Osteoblast (primary cell): ENCODE data around the gene RIC8A. TPM values are rescaled to one million over a fixed set of nuclear protein-coding genes. Genes with fewer than 3 reads are reported as not detected.

Source experiments
- DNase-seq: peaks from one replicate; pipeline ENCODE4 v3.0.0; 2011; ENCODE audit warnings: low spot score, mixed read lengths; ENCODE audit not compliant: insufficient read length; ENCODE audit errors: missing footprints
- H2AFZ ChIP-seq: 2 replicates; pipeline ENCODE4 v1.6.0; 2011; ENCODE audit warnings: mild to moderate bottlenecking, low read length
- H3K27ac ChIP-seq: 2 replicates; pipeline ENCODE4 v1.5.1; 2011; ENCODE audit warnings: mild to moderate bottlenecking, low read depth, low read length, moderate library complexity
- H3K27me3 ChIP-seq: 2 replicates; pipeline ENCODE4 v1.6.0; 2012; ENCODE audit warnings: mild to moderate bottlenecking, control low read depth, inconsistent platforms, low read length, moderate library complexity; ENCODE audit not compliant: insufficient read depth
- H3K36me3 ChIP-seq: 2 replicates; pipeline ENCODE4 v1.5.1; 2011; ENCODE audit warnings: mild to moderate bottlenecking, low read length, control low read depth, moderate library complexity; ENCODE audit not compliant: insufficient read depth
- H3K4me1 ChIP-seq: 2 replicates; pipeline ENCODE4 v1.5.1; 2011; ENCODE audit warnings: mild to moderate bottlenecking, low read length, control low read depth, moderate library complexity; ENCODE audit not compliant: insufficient read depth
- H3K4me2 ChIP-seq: 2 replicates; pipeline ENCODE4 v1.6.0; 2011; ENCODE audit warnings: mild to moderate bottlenecking, low read length; ENCODE audit not compliant: insufficient read depth
- H3K4me3 ChIP-seq: fragments of 200-600 bp; sonication (generic); 3 replicates; pipeline ENCODE4 v1.5.1; 2012; ENCODE audit warnings: mild to moderate bottlenecking, low read length, inconsistent platforms; ENCODE audit not compliant: insufficient read depth
- H3K79me2 ChIP-seq: 2 replicates; pipeline ENCODE4 v1.6.0; 2012; ENCODE audit warnings: mild to moderate bottlenecking, low read length, control low read depth, inconsistent platforms; ENCODE audit not compliant: insufficient read depth
- H3K9me3 ChIP-seq: 2 replicates; pipeline ENCODE4 v1.5.1; 2011; ENCODE audit warnings: low read depth, low read length, control low read depth
- H4K20me1 ChIP-seq: 2 replicates; pipeline ENCODE4 v1.6.0; 2012; ENCODE audit warnings: mild to moderate bottlenecking, low read length, control low read depth; ENCODE audit not compliant: insufficient read depth
- total RNA-seq: library from RNA; depleted of rRNA; stranded (reverse); fragments of >200 nt; gene quantifications from 2 replicates; pipeline ENCODE4 v1.2.3, GENCODE V29; 2012
- TF ChIP-seq, protein P1 (sequence below): IDR thresholded peaks from 2 replicates; pipeline ENCODE4 v1.5.1; 2011; ENCODE audit warnings: mild to moderate bottlenecking, low read depth, low read length, moderate library complexity; ENCODE audit errors: extremely low read depth

RIC8A gene
- total RNA-seq, 1 donor = 134 TPM

DNA sequence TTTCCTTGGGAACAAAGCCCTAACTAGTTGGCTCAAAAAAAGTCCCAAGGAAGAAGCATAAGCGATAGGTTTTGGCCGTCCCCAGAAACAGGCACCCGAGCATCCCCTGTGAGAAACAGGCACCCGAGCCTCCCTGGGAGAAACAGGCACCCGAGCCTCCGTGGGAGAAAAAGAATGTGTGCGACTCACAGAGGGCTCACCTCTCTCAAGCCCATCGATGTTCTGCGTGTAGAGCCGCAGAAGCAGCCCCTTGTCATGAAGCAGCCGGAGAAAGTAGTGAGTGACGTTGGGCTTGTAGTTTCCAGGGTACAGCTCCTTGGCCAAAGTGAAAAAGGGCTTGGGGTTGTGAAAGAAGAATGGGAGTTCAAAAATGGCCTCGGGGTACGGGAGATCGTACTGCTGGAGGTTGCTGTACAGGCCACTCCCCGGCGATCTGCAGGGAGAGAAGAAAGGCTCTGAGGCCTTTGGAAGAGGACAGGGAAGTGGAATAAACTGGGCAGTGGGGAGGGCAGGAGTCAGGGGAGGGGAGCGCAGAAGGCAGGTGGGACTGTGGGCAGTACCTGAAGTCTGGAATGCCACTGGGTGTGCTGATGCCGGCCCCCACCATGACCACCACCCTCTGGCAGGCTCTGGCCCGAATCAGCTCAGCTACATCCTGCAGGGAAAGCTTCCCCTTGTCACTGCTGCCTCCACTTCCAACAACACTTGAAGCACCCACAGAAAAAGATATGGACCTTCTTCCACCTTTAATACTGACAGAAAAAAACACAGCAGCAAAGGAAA is 25.5 kb downstream of the RIC8A start:
- Histone ChIP-seq H3K27ac (no peak overlapping the region), H3K4me1 (peaks cover 16% of the 10 kb centered on the region), H3K4me3 (no peak overlapping the region), H3K4me2 (no peak overlapping the region), H3K36me3 (no peaks in the 10 kb centered on the region), H3K79me2 (peaks cover 20% of the 10 kb centered on the region), H3K27me3 (no peaks in the 10 kb centered on the region), H2AFZ (no peak overlapping the region), H4K20me1 (peaks cover 7% of the 10 kb centered on the region), H3K9me3 (no peaks in the 10 kb centered on the region)
- TF ChIP-seq, protein P1, sequence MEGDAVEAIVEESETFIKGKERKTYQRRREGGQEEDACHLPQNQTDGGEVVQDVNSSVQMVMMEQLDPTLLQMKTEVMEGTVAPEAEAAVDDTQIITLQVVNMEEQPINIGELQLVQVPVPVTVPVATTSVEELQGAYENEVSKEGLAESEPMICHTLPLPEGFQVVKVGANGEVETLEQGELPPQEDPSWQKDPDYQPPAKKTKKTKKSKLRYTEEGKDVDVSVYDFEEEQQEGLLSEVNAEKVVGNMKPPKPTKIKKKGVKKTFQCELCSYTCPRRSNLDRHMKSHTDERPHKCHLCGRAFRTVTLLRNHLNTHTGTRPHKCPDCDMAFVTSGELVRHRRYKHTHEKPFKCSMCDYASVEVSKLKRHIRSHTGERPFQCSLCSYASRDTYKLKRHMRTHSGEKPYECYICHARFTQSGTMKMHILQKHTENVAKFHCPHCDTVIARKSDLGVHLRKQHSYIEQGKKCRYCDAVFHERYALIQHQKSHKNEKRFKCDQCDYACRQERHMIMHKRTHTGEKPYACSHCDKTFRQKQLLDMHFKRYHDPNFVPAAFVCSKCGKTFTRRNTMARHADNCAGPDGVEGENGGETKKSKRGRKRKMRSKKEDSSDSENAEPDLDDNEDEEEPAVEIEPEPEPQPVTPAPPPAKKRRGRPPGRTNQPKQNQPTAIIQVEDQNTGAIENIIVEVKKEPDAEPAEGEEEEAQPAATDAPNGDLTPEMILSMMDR = no peak
- DNase-seq = no peak

DNA sequence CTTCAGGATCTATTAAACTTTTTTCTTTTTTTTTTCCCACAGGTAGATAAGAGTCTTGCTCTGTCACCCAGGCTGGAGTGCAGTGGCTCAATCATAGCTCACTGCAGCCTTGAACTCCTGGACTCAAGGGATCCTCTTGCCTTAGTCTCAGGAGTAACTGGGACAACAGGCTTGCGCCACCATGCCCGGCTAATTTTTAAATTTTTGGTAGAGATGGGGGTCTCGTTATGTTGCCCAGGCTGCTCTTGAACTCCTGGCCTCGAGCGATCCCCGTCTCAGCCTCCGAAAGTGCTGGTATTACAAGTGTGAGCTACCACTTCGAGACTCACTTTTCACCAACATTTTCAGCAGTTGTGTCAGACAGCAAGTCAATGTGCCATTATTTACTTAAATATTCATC is 27.7 kb downstream of the RIC8A start:
- Histone ChIP-seq H3K4me1 (peaks cover 19% of the 10 kb centered on the region), H2AFZ (no peak overlapping the region), H4K20me1 (peaks cover 16% of the 10 kb centered on the region), H3K9me3 (no peaks in the 10 kb centered on the region), H3K4me2 (peak overlapping the region; percentile 96), H3K4me3 (peak overlapping the region; percentile 91), H3K27ac (peak overlapping the region; percentile 66), H3K27me3 (no peaks in the 10 kb centered on the region), H3K36me3 (peaks cover 7% of the 10 kb centered on the region), H3K79me2 (peaks cover 41% of the 10 kb centered on the region)
- TF ChIP-seq, protein P1 = no peak
- DNase-seq = no peak

DNA sequence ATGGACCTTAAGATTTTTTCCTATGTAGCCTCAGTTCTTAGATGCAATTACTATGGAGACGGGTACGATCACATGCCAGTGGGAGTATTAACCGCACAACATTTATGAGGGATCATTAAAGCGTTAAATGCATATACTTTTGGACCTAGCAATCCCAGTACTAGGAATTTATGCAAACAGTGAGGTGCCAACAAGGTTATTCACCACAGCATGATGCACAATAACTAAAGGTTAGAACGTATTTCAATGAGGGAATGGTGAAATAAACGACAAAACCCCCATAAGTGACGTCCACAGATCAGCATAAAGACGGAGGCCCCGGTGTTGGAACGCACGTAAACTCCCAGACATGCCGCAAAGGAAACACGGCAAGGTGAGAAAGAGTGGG is 28.1 kb downstream of the RIC8A start:
- H3K4me1 ChIP-seq = peaks cover 19% of the 10 kb centered on the region
- peaks cover 45% of the 10 kb centered on the region for H3K79me2 ChIP-seq
- DNase-seq = no peak
- H3K9me3 ChIP-seq = no peaks in the 10 kb centered on the region
- peak overlapping the region; percentile 91 for H3K4me3 ChIP-seq
- peak overlapping the region; percentile 96 for H3K4me2 ChIP-seq
- H3K27ac ChIP-seq = peak overlapping the region; percentile 66
- H3K27me3 ChIP-seq = no peaks in the 10 kb centered on the region
- H4K20me1 ChIP-seq = peaks cover 16% of the 10 kb centered on the region
- peaks cover 11% of the 10 kb centered on the region for H3K36me3 ChIP-seq
- TF ChIP-seq, protein P1 = no peak
- H2AFZ ChIP-seq = peak overlapping the region; percentile 95

DNA sequence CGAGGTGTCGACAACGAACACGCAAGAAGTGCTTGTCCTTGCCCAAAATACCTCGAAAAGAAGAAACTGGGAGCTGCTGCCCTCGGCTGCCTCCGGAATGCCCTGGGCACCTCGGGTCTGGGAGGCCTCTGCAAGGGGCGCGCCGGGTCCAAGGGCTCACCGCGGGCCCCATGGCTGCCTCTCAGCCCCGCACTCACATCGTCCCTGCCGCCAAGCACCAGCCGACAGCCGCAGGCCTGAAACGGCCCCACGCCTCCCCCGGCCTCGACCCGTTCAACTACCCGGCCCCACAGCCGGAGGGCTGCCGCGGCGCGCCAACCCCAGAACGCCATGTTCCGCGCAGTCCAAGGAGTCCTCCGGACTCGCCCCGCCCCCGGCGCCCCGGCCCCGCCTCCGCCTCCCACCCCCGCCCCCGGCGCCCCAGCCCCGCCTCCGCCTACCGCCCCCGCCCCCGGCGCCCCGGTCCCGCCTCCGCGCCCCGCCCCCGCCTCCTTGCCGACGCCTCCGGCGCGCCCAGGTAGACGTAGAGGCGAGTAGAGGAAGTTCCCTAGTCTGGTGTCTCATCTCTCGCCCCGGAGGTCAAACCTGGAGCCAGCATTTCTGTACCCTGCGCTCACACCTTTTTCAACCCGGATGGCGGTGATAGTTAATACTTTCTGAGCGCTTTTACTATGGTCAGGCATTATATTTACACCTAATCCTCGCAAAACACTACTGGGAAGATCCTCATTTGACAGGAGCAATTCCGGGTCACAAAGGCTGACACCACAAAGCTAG is 28.7 kb downstream of the RIC8A start, which contains the start of gene SIRT3:
Gene SIRT3, minus strand, starts transcription at position 346 of the 777 bp plus-strand sequence. Its CDS starts 14 bp downstream, at position 332.
- H4K20me1 ChIP-seq = peaks cover 18% of the 10 kb centered on the region
- H3K4me1 ChIP-seq = peaks cover 19% of the 10 kb centered on the region
- peak within 1 kb of the TSS; percentile 100 for H3K4me2 ChIP-seq
- H2AFZ ChIP-seq = peak within 1 kb of the TSS; percentile 96
- peaks cover 12% of the 10 kb centered on the region for H3K36me3 ChIP-seq
- peaks cover 49% of the 10 kb centered on the region for H3K79me2 ChIP-seq
- peak within 1 kb of the TSS; percentile 90 for H3K27ac ChIP-seq
- H3K4me3 ChIP-seq = peak within 1 kb of the TSS; percentile 91
- no peaks in the 10 kb centered on the region for H3K27me3 ChIP-seq
- TF ChIP-seq, protein P1 = no peak
- peak; percentile 98 for DNase-seq
- no peaks in the 10 kb centered on the region for H3K9me3 ChIP-seq
